Vagina (tissue), 2 donors: ENCODE measurements around the gene BAHCC1. TPM values are rescaled to one million over a fixed set of nuclear protein-coding genes. Genes with fewer than 3 reads are reported as not detected.

Source experiments
- DNase-seq, 2 donors: peaks; one replicate each; pipeline ENCODE4 v3.0.0-alpha.2; 2017; ENCODE audit errors: extremely low spot score in 2 of 2
- H3K27ac ChIP-seq: fragments of 200-600 bp; sonication (generic); one replicate; pipeline ENCODE4 v1.5.1; 2019
- H3K27me3 ChIP-seq: fragments of 200-600 bp; sonication (generic); one replicate; pipeline ENCODE4 v1.5.1; 2019
- H3K36me3 ChIP-seq, 2 donors: fragments of 200-600 bp; sonication (generic); one replicate each; pipeline ENCODE4 v1.5.1; 2017 to 2019
- H3K4me1 ChIP-seq: fragments of 200-600 bp; sonication (generic); one replicate; pipeline ENCODE4 v1.5.1; 2019
- H3K4me3 ChIP-seq, 2 donors: fragments of 200-600 bp; sonication (generic); 1 replicate in 1 of 2; 2 replicates in 1 of 2; pipeline ENCODE4 v1.5.1; 2016 to 2019
- H3K9me3 ChIP-seq: fragments of 200-600 bp; sonication (generic); one replicate; pipeline ENCODE4 v1.5.1; 2019
- CTCF ChIP-seq, 3 experiments: fragments of 450-650 bp in 2 of 3; fragments of 200-600 bp in 1 of 3; sonication (generic) in 1 of 3; IDR thresholded peaks; one replicate each; pipeline ENCODE4 v1.5.1; 2017 to 2019; ENCODE audit warnings: antibody characterized with exemption in 3 of 3, mild to moderate bottlenecking in 2 of 3, moderate library complexity in 2 of 3
- POLR2A ChIP-seq, 2 donors: fragments of 450-650 bp; IDR thresholded peaks; one replicate each; pipeline ENCODE4 v1.6.1; 2017; ENCODE audit warnings: antibody characterized with exemption in 2 of 2, mild to moderate bottlenecking in 2 of 2, moderate library complexity in 2 of 2
- POLR2AphosphoS5 ChIP-seq, 2 donors: sonication (generic); formaldehyde crosslinking; IDR thresholded peaks; one replicate each; pipeline ENCODE4 v1.9.0; 2017; ENCODE audit warnings: antibody characterized with exemption in 2 of 2, mild to moderate bottlenecking in 2 of 2, low read depth in 1 of 2; ENCODE audit not compliant: insufficient read depth in 1 of 2
- intact Hi-C: fragments of 100-400 bp; cut with DNase I; formaldehyde crosslinking; loops from one replicate; pipeline ENCODE4 v1.15.1; 2023
- total RNA-seq: library from RNA; depleted of rRNA; stranded (reverse); fragments of >200 nt; gene quantifications from one replicate; pipeline ENCODE4 v1.2.3, GENCODE V29; 2016

The BAHCC1 gene
- total RNA-seq, 1 donor from 2014 or later = 9.1 TPM

GRCh38 chr17:81453076-81453475 lies 57.8 kb downstream of the BAHCC1 start:
- no peaks in the 10 kb centered on the region for H3K36me3 ChIP-seq
- no peaks in the 10 kb centered on the region for H3K27me3 ChIP-seq
- no peak for DNase-seq
- intact Hi-C loops = no loop called here
- H3K4me1 ChIP-seq = no peaks in the 10 kb centered on the region
- H3K9me3 ChIP-seq = no peaks in the 10 kb centered on the region
- no peak overlapping the region for H3K4me3 ChIP-seq
- H3K27ac ChIP-seq = no peak overlapping the region
- TF ChIP-seq POLR2AphosphoS5 (IDR thresholded peaks at IDR 0.05; ENCODE audit: insufficient read depth in 1 of 2, low read depth in 1 of 2) (no peak), POLR2A (IDR thresholded peaks at IDR 0.05) (no peak), CTCF (IDR thresholded peaks at IDR 0.05) (no peak)

GRCh38 chr17:81453712-81454111 lies 58.5 kb downstream of the BAHCC1 start:
- TF ChIP-seq POLR2AphosphoS5 (IDR thresholded peaks at IDR 0.05; ENCODE audit: insufficient read depth in 1 of 2, low read depth in 1 of 2) (no peak), POLR2A (IDR thresholded peaks at IDR 0.05) (no peak), CTCF (IDR thresholded peaks at IDR 0.05) (no peak)
- no peaks in the 10 kb centered on the region for H3K36me3 ChIP-seq
- intact Hi-C loops = no loop called here

GRCh38 chr17:81454473-81454872 lies 59.2 kb downstream of the BAHCC1 start:
- Histone ChIP-seq H3K27me3 (no peaks in the 10 kb centered on the region), H3K27ac (no peak overlapping the region), H3K36me3 (no peaks in the 10 kb centered on the region), H3K9me3 (no peaks in the 10 kb centered on the region), H3K4me1 (no peaks in the 10 kb centered on the region), H3K4me3 (no peak overlapping the region)
- no peak for TF ChIP-seq CTCF (IDR thresholded peaks at IDR 0.05)
- TF ChIP-seq POLR2AphosphoS5 (IDR thresholded peaks at IDR 0.05; ENCODE audit: insufficient read depth in 1 of 2, low read depth in 1 of 2) = no peak
- no peak for TF ChIP-seq POLR2A (IDR thresholded peaks at IDR 0.05)
- intact Hi-C loops = no loop called here
- DNase-seq = no peak

More at GRCh38 chr17:81453712-81454111, 58.5 kb downstream of the BAHCC1 start:
- Histone ChIP-seq H3K4me3 (no peak overlapping the region), H3K27me3 (no peaks in the 10 kb centered on the region), H3K4me1 (no peaks in the 10 kb centered on the region), H3K27ac (no peak overlapping the region), H3K9me3 (no peaks in the 10 kb centered on the region)
- DNase-seq = no peak

GRCh38 chr17:81455387-81455786 lies 60.1 kb downstream of the BAHCC1 start:
- Histone ChIP-seq H3K9me3 (no peaks in the 10 kb centered on the region), H3K4me3 (no peak overlapping the region), H3K27ac (no peak overlapping the region), H3K4me1 (no peaks in the 10 kb centered on the region), H3K36me3 (no peaks in the 10 kb centered on the region), H3K27me3 (no peaks in the 10 kb centered on the region)
- no peak for TF ChIP-seq CTCF (IDR thresholded peaks at IDR 0.05)
- TF ChIP-seq POLR2AphosphoS5 (IDR thresholded peaks at IDR 0.05; ENCODE audit: insufficient read depth in 1 of 2, low read depth in 1 of 2) = no peak
- TF ChIP-seq POLR2A (IDR thresholded peaks at IDR 0.05) = no peak
- intact Hi-C loops = no loop called here
- DNase-seq = no peak

- Histone ChIP-seq H3K9me3 (no peaks in the 10 kb centered on the region), H3K4me3 (no peak overlapping the region), H3K4me1 (no peaks in the 10 kb centered on the region), H3K27ac (no peak overlapping the region), H3K27me3 (no peaks in the 10 kb centered on the region), H3K36me3 (no peaks in the 10 kb centered on the region)
- intact Hi-C loops = no loop called here
- TF ChIP-seq CTCF (IDR thresholded peaks at IDR 0.05) (no peak), POLR2AphosphoS5 (IDR thresholded peaks at IDR 0.05; ENCODE audit: insufficient read depth in 1 of 2, low read depth in 1 of 2) (no peak)
- no peak for DNase-seq
Observed at GRCh38 chr17:81456091-81456490, 60.8 kb downstream of the BAHCC1 start.
